Spleen (tissue), 7 donors: ENCODE data around the gene AKT2.

Experiments
- CTCF ChIP-seq, 11 experiments: fragments of 200-600 bp in 7 of 11; fragments of 450-650 bp in 4 of 11; sonication (generic) in 4 of 11; IDR thresholded peaks in 8 of 11; conservative IDR thresholded peaks in 3 of 11; 1 replicate in 7 of 11; 2 replicates in 4 of 11; pipeline versions ENCODE4 v1.4.0 to v1.8.0; 2016 to 2021; ENCODE audit warnings: antibody characterized with exemption in 11 of 11, inconsistent platforms in 4 of 11, mild to moderate bottlenecking in 1 of 11
- POLR2A ChIP-seq, 3 donors: fragments of 450-650 bp; IDR thresholded peaks; one replicate each; pipeline ENCODE4 v1.5.1; 2017; ENCODE audit warnings: antibody characterized with exemption in 3 of 3, mild to moderate bottlenecking in 1 of 3
- donor health status: DM: no; HTN: no; CAD: no; lungs with moderate emphysema.
- donor health status: DM: no; HTN: no; CAD: no.
- donor health status: DM: no; HTN: no; CAD: no.

- TF ChIP-seq CTCF (IDR thresholded peaks at IDR 0.05 in 8 of 11, conservative IDR thresholded peaks at IDR 0.05 in 3 of 11) (no peak), POLR2A (IDR thresholded peaks at IDR 0.05) (no peak)
Measured at GRCh38 chr19:40271706-40272105, 13.4 kb downstream of the AKT2 start.
